HG02678 (cell line): Measurements from ENCODE around the gene KIF11.
A peak's percentile ranks its signal among the peaks of the same experiment; 100 is the strongest.
"Not testable (repeated sequence)": the region's sequence is repeated elsewhere in the genome, so short reads cannot be mapped to it uniquely, and the experiment has no call there.

Experiments used
- ATAC-seq: cut with Tn5 transposase; IDR thresholded peaks from one replicate; pipeline ENCODE4 v1.9.1; 2021; ENCODE audit warnings: mild to moderate bottlenecking, moderate library complexity; ENCODE audit not compliant: unreplicated experiment

Gene KIF11

DNA sequence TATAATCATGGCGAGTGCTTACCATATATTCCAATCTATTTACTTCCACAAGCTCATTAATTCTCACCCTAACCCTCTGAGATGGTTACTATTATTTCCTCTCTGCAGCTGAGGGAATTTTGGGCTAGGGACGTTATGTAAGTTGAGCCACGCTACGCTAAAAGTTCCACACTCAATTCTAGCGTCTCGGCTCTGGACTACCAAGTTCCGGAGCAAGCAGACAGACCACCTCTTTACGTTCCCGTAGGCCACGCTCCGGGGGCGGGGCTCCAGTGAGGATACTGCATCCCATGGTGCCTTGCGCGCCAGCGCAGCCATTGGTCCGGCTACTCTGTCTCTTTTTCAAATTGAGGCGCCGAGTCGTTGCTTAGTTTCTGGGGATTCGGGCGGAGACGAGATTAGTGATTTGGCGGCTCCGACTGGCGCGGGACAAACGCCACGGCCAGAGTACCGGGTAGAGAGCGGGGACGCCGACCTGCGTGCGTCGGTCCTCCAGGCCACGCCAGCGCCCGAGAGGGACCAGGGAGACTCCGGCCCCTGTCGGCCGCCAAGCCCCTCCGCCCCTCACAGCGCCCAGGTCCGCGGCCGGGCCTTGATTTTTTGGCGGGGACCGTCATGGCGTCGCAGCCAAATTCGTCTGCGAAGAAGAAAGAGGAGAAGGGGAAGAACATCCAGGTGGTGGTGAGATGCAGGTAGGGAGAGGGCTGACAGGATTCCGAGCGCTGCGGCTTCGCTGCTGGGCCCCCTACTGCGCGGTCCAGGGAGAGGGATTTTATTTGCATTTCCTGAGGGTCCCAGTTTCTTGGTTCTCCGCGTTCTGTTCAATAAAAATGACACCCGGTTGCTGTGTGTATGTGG, at the start of gene KIF11:
KIF11 (plus strand) TSS at position 370 of the 858 bp plus-strand sequence; CDS start at position 616, 246 bp downstream.
- ATAC-seq: peak; percentile 75

DNA sequence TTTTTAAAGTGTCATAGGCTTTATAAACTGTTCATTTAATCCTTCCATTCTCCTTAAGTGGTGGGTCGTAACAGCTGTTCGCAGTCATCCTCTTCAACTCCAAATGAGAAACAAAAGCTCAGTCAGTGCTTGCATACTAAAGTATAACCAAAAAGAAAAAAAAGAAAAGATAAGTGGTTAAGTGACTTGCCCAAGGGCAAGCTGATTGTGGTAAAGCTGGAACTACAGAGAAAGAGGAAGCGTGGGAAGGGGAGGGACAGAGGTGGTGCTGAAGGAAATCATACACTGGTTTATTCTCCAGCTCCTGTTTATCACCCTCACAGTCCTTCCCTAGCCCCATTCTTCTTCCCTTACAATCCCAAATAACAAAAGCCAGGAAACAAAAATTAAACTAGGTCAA, 48.6 kb upstream of the KIF11 start:
- ATAC-seq: no peak

DNA sequence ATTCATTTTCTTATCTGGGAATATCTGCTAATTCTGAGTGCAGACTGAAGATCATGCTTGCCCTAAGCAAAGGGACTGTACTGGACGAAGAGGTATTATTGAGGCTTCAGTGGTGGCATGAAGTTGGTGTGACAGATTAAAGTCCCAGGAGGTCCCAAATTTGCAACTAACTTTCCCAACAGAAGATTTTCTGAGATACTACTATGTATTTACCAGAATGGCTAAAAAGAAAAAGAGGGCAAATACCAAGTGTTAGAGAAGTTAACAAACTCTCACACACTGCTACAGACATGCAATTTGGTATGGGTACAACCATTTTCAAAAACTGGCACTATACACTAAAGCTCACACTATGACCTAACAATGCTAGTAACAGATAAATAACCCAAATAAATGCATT, 47.4 kb upstream of the KIF11 start:
- no peak for ATAC-seq

DNA sequence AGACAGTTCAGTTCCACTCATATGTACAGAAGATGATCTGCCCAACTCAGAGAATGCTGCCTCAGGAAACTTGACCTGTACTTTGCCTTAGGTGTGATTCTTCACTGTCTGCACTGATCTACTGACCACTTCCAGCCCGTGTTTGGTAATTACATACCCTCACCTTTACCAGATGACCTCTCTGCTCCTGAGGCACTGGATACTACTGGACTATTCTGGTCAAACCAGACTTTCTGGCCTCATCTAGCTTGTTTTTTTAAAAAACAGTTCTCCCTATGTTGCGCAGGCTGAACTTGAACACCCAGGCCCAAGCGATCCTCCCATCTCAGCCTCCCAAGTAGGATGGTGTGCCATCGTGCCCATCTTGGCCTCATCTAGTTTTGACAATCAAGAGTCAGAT, 45.3 kb upstream of the KIF11 start:
- ATAC-seq: no peak

DNA sequence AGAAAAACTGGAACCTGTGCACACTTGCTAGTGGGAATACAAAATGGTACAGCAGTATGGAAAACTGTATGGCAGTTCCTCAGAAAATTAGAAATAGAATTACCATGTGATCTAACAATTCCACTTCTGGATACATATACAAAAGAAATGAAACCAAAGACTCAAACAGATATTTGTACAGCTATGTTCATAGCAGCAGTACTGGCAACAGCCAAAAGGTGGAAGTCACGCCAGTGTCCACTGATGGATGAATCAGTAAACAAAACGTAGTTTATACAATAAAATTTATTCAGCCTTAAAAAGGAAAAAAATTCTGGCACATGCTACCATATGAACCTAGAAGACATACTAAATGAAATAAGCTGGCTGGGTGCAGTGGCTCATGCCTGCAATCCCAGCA, 42.0 kb upstream of the KIF11 start:
- ATAC-seq: no peak

DNA sequence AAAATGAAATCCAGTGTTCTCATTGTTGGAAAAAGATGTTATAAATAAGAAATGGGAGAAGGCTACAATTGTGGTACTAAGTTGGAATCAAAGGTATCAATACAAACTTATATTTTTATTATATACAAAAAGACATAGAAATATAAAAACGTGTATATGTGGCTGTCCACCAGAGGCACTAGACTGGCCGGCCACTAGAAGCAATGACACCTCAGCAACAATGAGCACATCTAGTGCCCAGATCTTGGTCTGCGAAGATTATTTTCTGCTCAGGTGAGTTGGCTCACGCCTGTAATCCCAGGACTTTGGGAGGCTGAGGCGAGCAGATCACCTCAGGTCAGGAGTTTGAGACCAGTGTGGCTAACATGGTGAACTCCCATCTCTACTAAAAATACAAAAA, 40.6 kb upstream of the KIF11 start:
- ATAC-seq: no peak

DNA sequence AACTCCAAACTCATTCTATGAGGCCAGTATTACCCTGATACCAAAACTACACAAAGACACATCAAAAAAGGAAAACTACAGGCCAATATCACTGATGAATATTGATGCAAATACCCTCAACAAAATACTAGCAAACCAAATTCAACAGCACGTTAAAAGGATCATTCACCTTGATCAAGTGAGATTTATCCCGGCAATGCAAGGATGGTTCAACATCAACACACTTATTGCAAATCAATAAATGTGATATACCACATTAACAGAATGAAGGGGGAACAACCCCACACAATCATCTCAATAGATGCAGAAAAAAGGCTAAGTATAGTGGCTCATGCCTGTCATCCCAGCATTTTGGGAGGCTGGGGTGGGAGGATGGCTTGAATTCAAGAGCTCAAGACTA, 39.0 kb upstream of the KIF11 start:
- ATAC-seq: no peak

DNA sequence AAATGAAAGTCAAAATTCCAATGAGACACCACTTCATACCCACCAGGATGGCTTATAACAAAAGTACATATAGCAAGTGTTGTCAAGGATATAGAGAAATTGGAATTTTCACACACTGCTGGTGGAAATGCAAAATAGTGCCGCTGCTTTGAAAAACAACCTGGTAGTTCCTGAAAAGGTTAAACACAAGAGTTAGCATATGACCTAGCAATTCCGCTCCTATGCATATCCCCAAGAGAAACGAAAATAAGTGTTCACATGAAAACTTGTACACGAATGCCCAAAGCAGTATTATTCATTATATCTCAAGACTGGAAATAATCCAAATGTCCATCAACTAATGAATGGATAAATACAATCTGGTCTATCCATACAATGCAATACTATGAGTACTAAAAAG, 33.9 kb upstream of the KIF11 start:
- no peak for ATAC-seq

DNA sequence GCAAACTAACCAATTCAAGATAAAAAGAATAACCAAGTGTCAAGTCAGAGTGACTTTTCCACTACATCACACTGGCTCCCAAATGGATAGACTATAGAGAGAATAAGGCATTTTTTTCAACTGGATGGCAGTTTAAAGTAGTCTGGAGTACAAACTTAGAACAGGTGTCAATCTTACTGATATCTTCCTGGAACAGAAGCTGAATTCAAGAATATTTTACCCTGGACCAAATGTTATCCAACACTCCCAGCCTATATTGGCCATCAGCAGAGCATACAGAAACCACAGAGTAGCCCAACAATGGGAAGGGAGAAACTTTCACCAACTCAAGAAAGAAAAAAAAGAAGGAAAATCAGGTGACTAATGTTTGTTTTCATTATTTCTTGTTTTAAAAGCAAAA, 30.5 kb upstream of the KIF11 start:
- ATAC-seq: no peak

DNA sequence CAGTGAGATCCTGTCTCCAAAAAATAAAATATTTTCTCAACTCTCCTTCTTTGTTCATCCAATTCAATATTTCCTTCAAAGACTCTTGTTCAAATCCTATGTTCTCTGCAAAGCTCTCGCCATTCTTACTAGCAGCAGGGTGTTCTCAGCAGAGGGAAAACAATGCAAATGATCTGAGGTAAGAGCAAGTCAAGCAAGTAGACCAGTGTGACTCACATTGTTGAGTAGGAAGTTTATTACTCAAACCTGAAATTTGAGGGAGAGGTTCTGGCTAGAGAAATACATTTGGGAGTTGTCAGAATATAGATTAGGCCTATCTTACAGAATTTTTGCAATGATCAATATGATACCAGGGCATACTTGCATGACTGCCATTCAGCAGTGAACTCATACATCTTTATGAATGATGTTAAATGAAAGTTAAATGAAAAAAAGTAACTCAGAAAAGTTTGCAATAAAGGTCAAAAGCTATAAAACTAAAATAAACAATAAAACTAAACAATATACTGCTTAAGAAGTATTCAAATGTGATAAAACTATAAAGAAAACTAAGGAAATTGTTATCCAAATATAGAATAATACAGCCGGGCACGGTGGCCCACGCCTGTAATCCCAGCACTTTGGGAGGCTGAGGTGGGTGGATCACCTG, 24.9 kb upstream of the KIF11 start:
- peak; percentile 70 for ATAC-seq

DNA sequence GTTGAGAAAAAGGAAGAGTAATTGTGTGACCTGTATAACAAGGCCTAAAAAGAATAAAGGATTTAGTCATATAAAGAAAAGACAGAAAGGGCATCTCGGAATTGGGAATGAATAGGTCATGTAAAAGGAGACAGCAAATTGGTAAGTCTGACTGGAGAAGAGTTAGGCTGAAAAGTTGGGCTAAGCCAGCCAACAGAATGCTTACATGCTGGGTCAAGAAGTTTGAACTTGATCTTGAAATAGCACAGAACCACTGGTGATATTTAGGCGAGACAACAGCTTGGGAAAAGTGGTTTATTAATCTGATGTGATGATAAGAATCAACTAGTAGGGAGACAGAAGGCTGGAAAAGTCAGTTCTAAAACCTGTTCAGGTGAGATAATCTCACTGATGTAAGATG, 23.9 kb upstream of the KIF11 start:
- ATAC-seq: no peak

DNA sequence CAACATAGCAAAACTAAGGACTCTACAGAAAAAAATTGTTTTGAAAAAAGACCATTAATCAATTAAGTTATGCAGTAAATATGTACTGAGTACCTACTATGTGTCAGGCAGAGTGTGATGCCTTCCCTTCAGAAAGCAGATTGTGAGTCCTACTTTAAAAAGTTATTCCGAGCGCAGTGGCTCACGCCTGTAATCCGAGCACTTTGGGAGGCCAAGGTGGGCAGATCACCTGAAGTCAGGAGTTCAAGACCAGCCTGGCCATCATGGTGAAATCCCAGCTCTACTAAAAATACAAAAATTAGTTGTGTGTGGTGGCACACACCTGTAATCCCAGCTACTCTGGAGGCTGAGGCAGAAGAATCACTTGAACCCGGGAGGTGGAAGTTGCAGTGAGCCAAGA, 23.3 kb upstream of the KIF11 start:
- ATAC-seq: not testable (repeated sequence)

DNA sequence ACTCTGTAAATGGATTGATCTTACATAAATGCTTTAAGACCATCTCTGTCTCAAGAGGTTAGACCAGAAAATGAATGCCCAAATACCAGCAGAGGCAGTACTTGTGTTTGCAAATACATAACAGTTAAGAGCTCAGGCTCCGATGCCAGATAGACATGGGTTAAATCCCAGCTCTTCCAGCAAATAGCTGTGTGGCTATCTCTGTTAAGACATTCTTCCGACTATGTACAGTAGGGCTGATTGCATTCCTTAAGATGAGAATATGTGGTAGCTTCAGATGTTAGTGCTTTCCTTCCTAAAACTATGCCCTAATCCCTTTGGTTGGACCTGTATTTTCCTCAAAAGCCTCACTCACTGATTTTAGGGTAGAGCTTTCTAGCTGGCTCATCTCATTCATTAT, 21.3 kb upstream of the KIF11 start:
- ATAC-seq: no peak

DNA sequence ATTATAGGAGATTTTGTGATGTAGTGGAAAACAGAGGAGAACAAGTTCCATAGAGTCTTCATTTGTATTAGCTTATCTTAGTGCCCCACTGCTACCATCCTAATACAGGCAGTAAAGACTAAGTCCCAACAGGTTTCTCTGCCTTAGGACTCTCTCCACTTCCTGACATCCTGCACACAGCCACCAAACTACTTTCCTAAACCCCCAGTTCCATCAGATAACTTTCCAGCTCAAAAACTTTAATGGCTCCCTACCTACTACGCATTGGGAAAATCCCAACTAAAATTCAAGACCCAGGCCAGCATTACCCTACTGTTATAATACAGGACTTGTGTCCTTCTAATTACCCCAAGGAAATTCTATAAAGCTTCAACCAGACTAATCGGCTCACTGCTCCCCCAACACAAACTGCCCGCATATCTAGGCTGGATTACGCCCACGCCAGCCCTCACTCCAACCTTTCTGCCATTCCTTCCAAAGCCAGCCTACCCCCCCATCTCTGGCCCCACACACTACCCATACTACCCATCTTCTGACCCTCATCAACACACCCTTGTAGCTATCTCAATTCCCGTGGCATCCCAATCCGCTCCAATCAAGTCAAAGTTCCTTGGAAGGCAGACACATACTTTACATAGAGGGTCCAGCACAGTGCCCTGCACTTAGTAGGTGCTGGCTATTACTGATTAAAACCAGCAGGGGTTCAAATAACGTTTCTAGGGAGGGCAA, 20.4 kb upstream of the KIF11 start:
- ATAC-seq: no peak

DNA sequence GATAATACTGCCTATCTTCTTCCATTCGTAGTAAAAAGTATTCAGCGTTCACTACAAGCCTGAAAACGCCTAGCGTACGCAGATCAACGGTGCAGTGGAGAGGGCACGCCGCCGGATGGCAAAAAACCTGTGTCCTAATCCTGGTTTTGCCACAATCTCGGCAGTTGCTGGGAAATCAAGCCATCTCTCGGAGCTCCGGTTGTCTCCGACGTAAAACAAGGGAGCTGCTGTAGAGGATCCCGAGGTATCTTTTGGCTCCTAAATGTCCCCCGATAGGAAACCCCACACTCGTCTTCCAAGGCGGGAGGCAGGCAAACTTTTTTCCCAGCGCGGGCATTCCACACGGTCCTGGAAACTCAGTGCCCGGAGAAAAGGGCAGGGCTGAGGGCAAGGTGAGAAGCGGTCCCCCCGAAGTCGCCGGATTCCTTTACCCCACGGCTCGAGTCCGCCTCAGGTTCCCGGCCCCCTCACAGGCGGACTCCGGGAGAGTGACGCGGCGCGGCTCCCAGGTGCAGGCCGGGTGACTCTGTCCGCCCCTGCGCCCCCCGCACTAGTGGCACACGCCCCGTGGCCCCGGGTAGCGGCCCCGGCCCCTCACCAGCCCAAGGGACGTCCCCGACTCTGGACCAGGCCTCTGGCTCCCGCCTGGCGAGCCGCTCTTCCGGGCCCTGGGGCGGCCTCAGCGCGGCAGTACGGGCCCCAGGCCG, 19.7 kb upstream of the KIF11 start:
- no peak for ATAC-seq

DNA sequence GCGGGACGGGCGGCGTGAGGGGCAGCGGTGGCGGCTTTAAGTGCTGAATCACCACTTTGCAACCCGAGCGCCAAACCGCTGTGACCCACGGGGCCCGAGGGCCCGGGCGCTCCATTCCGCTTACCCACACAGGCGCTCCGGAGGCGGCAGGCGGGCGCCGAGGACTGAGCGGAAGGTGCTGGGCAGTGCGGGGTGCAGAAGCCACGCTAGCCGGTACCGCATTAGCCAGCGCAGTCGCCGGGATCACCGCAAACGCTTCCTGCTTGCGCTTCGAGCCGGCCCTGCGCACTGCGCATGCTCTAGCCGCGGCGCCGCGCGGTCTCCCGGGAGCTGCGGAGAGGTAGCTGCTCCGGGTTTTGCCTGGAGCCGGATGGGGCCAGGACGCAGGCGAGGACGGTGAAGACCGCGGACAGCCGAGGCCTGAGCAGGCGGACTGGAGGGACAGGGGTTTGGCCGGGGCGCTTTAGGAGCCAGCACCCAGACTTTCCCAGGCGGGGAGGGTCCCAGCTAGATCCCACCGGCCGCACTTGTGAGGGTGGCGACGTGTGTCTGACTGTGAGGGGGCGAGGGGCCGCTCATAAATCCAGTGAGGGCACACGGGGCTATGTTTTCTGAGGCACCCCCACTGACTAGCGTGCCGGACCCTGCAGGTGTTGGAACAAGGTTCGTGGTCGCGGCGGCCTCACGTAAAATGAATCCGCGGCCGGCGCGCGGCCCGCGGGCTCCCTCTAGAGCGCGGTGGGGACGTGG, 19.0 kb upstream of the KIF11 start, which contains the start of gene IDE:
IDE (minus strand) TSS at position 296 of the 750 bp plus-strand sequence; CDS start at position 222, 74 bp downstream.
- ATAC-seq: peak; percentile 72

DNA sequence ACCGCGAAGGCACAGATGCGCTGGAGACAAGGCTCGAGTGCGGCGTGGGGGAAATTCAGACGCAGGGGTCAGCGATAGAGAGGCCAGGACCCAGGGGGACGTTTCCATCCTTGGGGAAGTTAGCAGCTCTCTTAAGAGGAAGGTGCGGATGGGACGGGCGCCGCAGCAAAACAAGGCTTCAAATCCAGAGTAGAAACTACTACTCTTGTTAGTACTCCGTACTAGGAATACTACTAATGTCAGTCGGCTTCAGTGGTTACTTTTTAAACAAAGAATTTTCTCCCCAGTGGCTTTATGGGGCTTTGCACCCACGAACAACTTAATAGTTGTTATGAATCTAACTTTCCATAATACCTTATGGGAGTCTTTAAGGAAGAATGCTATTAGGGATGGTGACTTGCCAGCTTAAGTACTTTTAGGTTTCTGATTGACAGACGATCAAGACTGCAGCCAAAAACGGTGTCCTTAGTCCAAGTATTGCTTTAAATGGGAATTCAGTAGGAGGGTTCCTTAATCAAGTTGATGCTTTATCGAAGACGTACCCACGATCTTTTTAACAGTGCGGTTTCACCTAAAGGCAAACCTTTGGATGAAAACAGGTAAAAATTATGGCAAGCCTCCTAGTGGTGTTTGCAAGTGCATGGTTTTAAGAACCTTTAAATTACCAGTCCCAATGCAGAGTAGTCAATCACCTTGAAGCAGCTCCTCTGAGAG, 18.2 kb upstream of the KIF11 start:
- ATAC-seq: peak; percentile 22

DNA sequence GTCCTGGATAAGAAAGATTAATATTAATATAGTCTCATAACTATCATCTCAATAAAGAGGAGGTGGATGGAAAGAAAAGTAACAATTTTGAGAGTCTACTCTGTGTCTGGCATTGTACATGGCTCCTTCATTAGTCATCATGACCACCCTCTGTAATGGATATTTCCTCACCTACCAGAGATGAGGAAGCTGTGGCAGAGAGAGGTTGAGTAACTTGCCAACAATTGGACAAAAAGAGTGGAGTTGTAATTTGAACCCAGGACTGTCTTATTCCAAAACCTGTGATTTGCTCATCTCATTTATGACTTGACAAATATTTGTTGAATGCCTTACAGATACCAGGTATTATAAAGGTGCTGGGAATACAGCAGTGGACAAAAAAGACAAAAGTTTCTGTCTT, 17.0 kb upstream of the KIF11 start:
- no peak for ATAC-seq

DNA sequence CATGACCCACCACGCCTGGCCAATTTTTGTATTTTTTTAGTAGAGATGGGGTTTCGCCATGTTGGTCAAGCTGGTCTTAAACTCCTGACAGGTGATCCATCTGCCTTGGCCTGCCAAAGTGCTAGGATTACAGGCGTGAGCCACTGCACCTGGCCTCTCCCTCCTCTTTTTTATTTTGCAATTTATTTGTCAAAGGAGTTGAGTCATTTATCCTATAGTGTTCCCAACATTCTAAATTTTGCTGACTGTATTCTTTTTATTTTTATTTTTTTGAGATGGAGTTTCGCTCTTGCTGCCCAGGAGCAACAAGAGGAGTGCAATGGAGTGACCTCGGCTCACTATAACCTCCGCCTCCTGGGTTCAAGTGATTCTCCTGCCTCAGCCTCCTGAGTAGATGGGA, 10.6 kb upstream of the KIF11 start:
- ATAC-seq: not testable (repeated sequence)
